Adrenal gland (tissue), 12 donors: Measurements from ENCODE around the gene TMPRSS4. TPM values are rescaled to one million over a fixed set of nuclear protein-coding genes. Genes with fewer than 3 reads are reported as not detected.

Experiments
- DNase-seq, 7 donors: peaks; one replicate each; pipeline ENCODE4 v3.0.0-alpha.2; 2019 to 2020
- H3K27ac ChIP-seq, 5 donors: fragments of 200-600 bp; sonication (generic) in 4 of 5; 1 replicate in 3 of 5; 2 replicates in 2 of 5; pipeline versions ENCODE4 v1.5.1 to v1.8.0; 2016 to 2020; ENCODE audit warnings: mild to moderate bottlenecking in 1 of 5
- H3K27me3 ChIP-seq: fragments of 200-600 bp; 2 replicates; pipeline ENCODE4 v1.8.0; 2021
- H3K36me3 ChIP-seq, 2 donors: fragments of 200-600 bp; replicated peaks in 1 of 2; 1 replicate in 1 of 2; 2 replicates in 1 of 2; pipeline versions ENCODE4 v1.5.1 to v1.8.0; 2018 to 2022
- H3K4me1 ChIP-seq, 2 donors: fragments of 200-600 bp; replicated peaks in 1 of 2; 1 replicate in 1 of 2; 2 replicates in 1 of 2; pipeline versions ENCODE4 v1.5.1 to v1.8.0; 2018 to 2021
- H3K4me3 ChIP-seq, 4 donors: fragments of 200-600 bp; sonication (generic) in 3 of 4; one replicate each; pipeline ENCODE4 v1.5.1; 2016 to 2018
- H3K9me3 ChIP-seq, 3 donors: fragments of 200-600 bp; sonication (generic) in 1 of 3; replicated peaks in 1 of 3; 1 replicate in 2 of 3; 2 replicates in 1 of 3; pipeline versions ENCODE4 v1.5.1 to v1.8.0; 2016 to 2021
- POLR2A ChIP-seq, 2 donors: fragments of 450-650 bp; IDR thresholded peaks; one replicate each; pipeline ENCODE4 v1.6.1; 2017; ENCODE audit warnings: antibody characterized with exemption in 2 of 2, mild to moderate bottlenecking in 2 of 2, moderate library complexity in 1 of 2
- WGBS, 4 donors: extraction: QIAGEN DNeasy Blood & Tissue Kit in 2 of 4; methylation state at CpG; one replicate each; pipeline versions ENCODE4 v1.1.5 to v1.1.7; 2013 to 2017; 5-methylcytosine and 5-hydroxymethylcytosine counted together
- intact Hi-C, 2 donors: fragments of 100-400 bp; cut with DNase I; formaldehyde crosslinking; loops; one replicate each; pipeline versions ENCODE4 v1.14.1 to v1.15.0; 2022 to 2023
- polyA plus RNA-seq, 3 donors: library from polyadenylated mRNA; stranded (reverse); fragments of 200-250 nt in 2 of 3; fragments of 350-450 nt in 1 of 3; fragmentation: Illumina TruSeq in 1 of 3; extraction: RNeasy Lipid Tissue Mini Kit (QIAGEN cat#74804) in 1 of 3; gene quantifications; one replicate each; pipeline ENCODE4 v1.2.3, GENCODE V29; 2013 to 2014
- total RNA-seq, 9 donors: library from RNA; depleted of rRNA in 4 of 9; stranded (reverse); fragments of >200 nt in 4 of 9; fragments of 120-200 nt in 1 of 9; fragmentation: NEBNext Ultra II Directional in 1 of 9; extraction: Animal tissue kit (Norgen Biotek cat#: 25700) in 1 of 9; gene quantifications; one replicate each; pipeline versions ENCODE4 v1.1.0 to v1.2.4, GENCODE V29; 2013 to 2023
- TF ChIP-seq, protein P1 (sequence below), 6 experiments: fragments of 450-650 bp in 4 of 6; fragments of 200-600 bp in 2 of 6; sonication (generic) in 1 of 6; IDR thresholded peaks; 1 replicate in 5 of 6; 2 replicates in 1 of 6; pipeline versions ENCODE4 v1.5.1 to v1.8.0; 2016 to 2021; ENCODE audit warnings: antibody characterized with exemption in 6 of 6, mild to moderate bottlenecking in 2 of 6, moderate library complexity in 1 of 6
- donor health status: healthy with polysubstance abuse.
- donor health status: Bipolar disorder and iron deficiency.
- donor health status: DM: yes; HTN: yes; CAD: no.
- donor health status: DM: no; HTN: no; CAD: no.
- donor health status: DM: no; HTN: no; CAD: no.
- donor health status: DM: yes; HTN: yes; CAD: no.

Gene TMPRSS4
- total and polyA plus RNA-seq, 12 donors = 0.13 to 0.43 (median 0.27) TPM; not detected in 8

- peaks cover 0 to 9% of the 10 kb centered on the region in 2 donors for H3K4me1 ChIP-seq
- H3K36me3 ChIP-seq = no peaks in the 10 kb centered on the region
- intact Hi-C loops = no loop called here
- no peak for DNase-seq
- H3K4me3 ChIP-seq = no peak overlapping the region
- H3K27ac ChIP-seq = no peak overlapping the region
- H3K9me3 ChIP-seq = no peaks in the 10 kb centered on the region
- 52 to 60% (median 55%) methylated on average over 8 of the region's 8 CpGs for WGBS, 4 donors
- H3K27me3 ChIP-seq = peaks cover 6% of the 10 kb centered on the region
- TF ChIP-seq POLR2A (IDR thresholded peaks at IDR 0.05) = no peak
- TF ChIP-seq, protein P1, sequence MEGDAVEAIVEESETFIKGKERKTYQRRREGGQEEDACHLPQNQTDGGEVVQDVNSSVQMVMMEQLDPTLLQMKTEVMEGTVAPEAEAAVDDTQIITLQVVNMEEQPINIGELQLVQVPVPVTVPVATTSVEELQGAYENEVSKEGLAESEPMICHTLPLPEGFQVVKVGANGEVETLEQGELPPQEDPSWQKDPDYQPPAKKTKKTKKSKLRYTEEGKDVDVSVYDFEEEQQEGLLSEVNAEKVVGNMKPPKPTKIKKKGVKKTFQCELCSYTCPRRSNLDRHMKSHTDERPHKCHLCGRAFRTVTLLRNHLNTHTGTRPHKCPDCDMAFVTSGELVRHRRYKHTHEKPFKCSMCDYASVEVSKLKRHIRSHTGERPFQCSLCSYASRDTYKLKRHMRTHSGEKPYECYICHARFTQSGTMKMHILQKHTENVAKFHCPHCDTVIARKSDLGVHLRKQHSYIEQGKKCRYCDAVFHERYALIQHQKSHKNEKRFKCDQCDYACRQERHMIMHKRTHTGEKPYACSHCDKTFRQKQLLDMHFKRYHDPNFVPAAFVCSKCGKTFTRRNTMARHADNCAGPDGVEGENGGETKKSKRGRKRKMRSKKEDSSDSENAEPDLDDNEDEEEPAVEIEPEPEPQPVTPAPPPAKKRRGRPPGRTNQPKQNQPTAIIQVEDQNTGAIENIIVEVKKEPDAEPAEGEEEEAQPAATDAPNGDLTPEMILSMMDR (IDR thresholded peaks at IDR 0.05) = no peak
Measured at GRCh38 chr11:118170882-118171268, 94.0 kb downstream of the TMPRSS4 start.

Other genes starting within 250 kb of the TMPRSS4 start
- gene FXYD6, start 200.4 kb upstream of the TMPRSS4 start, total RNA-seq = 100 to 1,000 TPM in 5 of 9 donors, 10 to 100 TPM in 4; 34.3 to 218 (median 103) TPM
- 10 to 100 TPM; 83.2 to 94.4 (median 93.9) TPM for gene FXYD6, start 200.4 kb upstream of the TMPRSS4 start, polyA plus RNA-seq
- gene TMPRSS13, start 147.7 kb upstream of the TMPRSS4 start, total RNA-seq = 1 to 10 TPM in 1 of 9 donors, under 1 TPM in 8; 0.12 to 1.3 (median 0.55) TPM
- gene TMPRSS13, start 147.7 kb upstream of the TMPRSS4 start, polyA plus RNA-seq = 1 to 10 TPM in 1 of 3 donors, under 1 TPM in 2; 0.54 to 1.0 (median 0.84) TPM
- 10 to 100 TPM in 8 of 9 donors, 1 to 10 TPM in 1; 2.7 to 50.5 (median 32.2) TPM for gene IL10RA, start 90.7 kb upstream of the TMPRSS4 start, total RNA-seq
- gene IL10RA, start 90.7 kb upstream of the TMPRSS4 start, polyA plus RNA-seq = 10 to 100 TPM in 1 of 3 donors, 1 to 10 TPM in 2; 4.6 to 10.2 (median 7.3) TPM
- under 1 TPM in 4 of 9 donors, not detected in 5; 0.07 to 0.10 (median 0.08) TPM for gene SMIM35, start 9.9 kb downstream of the TMPRSS4 start, total RNA-seq
- gene SMIM35, start 9.9 kb downstream of the TMPRSS4 start, polyA plus RNA-seq = under 1 TPM in 1 of 3 donors, not detected in 2; 0.10 TPM
- gene SCN4B, start 75.7 kb downstream of the TMPRSS4 start, total RNA-seq = 10 to 100 TPM in 2 of 9 donors, 1 to 10 TPM in 6, under 1 TPM in 1; 0.17 to 16.9 (median 5.4) TPM
- gene SCN4B, start 75.7 kb downstream of the TMPRSS4 start, polyA plus RNA-seq = 1 to 10 TPM; 1.7 to 5.9 (median 1.8) TPM
- under 1 TPM; 0.09 to 0.96 (median 0.36) TPM for gene SCN2B, start 99.6 kb downstream of the TMPRSS4 start, total RNA-seq
- gene SCN2B, start 99.6 kb downstream of the TMPRSS4 start, polyA plus RNA-seq = under 1 TPM; 0.10 to 0.84 (median 0.40) TPM
- gene JAML, start 147.9 kb downstream of the TMPRSS4 start, total RNA-seq = 10 to 100 TPM in 2 of 9 donors, 1 to 10 TPM in 7; 1.8 to 12.6 (median 4.8) TPM
- 10 to 100 TPM in 1 of 3 donors, 1 to 10 TPM in 2; 3.3 to 13.9 (median 4.2) TPM for gene JAML, start 147.9 kb downstream of the TMPRSS4 start, polyA plus RNA-seq
- 1 to 10 TPM in 3 of 9 donors, under 1 TPM in 6; 0.28 to 3.2 (median 0.91) TPM for gene MPZL3, start 175.3 kb downstream of the TMPRSS4 start, total RNA-seq
- gene MPZL3, start 175.3 kb downstream of the TMPRSS4 start, polyA plus RNA-seq = 1 to 10 TPM in 1 of 3 donors, under 1 TPM in 2; 0.67 to 1.1 (median 0.71) TPM
- 10 to 100 TPM in 1 of 9 donors, 1 to 10 TPM in 6, under 1 TPM in 2; 0.48 to 14.9 (median 4.3) TPM for gene MPZL2, start 187.2 kb downstream of the TMPRSS4 start, total RNA-seq
- gene MPZL2, start 187.2 kb downstream of the TMPRSS4 start, polyA plus RNA-seq = 10 to 100 TPM in 1 of 3 donors, 1 to 10 TPM in 2; 3.5 to 10.2 (median 6.0) TPM
- gene CD3E, start 227.7 kb downstream of the TMPRSS4 start, total RNA-seq = 1 to 10 TPM in 5 of 9 donors, under 1 TPM in 2, not detected in 2; 0.63 to 3.4 (median 2.7) TPM
- gene CD3E, start 227.7 kb downstream of the TMPRSS4 start, polyA plus RNA-seq = 1 to 10 TPM; 2.2 to 3.4 (median 2.7) TPM